ENCODE results near the gene SLC2A4RG.
"Not testable (repeated sequence)": the region's sequence is repeated elsewhere in the genome, so short reads cannot be mapped to it uniquely, and the experiment has no call there.

SLC2A4RG gene

GRCh38 chr20:63775096-63775978, 35.8 kb downstream of the SLC2A4RG start:
- no peak for DNase-seq (ENCODE audit: low read depth in 2 of 2)

- not testable (repeated sequence) for DNase-seq (ENCODE audit: low read depth in 2 of 2)
Observed at GRCh38 chr20:63776875-63777274, 37.3 kb downstream of the SLC2A4RG start.

- no peak for DNase-seq (ENCODE audit: low read depth in 2 of 2)
Observed at GRCh38 chr20:63777614-63778013, 38.0 kb downstream of the SLC2A4RG start.

- no peak for DNase-seq (ENCODE audit: low read depth in 2 of 2)
Observed at GRCh38 chr20:63778034-63778752, 38.6 kb downstream of the SLC2A4RG start.

- no peak for DNase-seq (ENCODE audit: low read depth in 2 of 2)
Observed at GRCh38 chr20:63778857-63779256, 39.3 kb downstream of the SLC2A4RG start.

GRCh38 chr20:63781181-63781580, 41.6 kb downstream of the SLC2A4RG start:
- DNase-seq (ENCODE audit: low read depth in 2 of 2) = no peak

GRCh38 chr20:63782051-63782471, 42.5 kb downstream of the SLC2A4RG start:
- peak in 1 of 2 donors; percentile 34 for DNase-seq (ENCODE audit: low read depth in 2 of 2)

GRCh38 chr20:63782521-63782971, 43.0 kb downstream of the SLC2A4RG start:
- DNase-seq (ENCODE audit: low read depth in 2 of 2) = no peak

GRCh38 chr20:63783970-63784369, 44.4 kb downstream of the SLC2A4RG start:
- no peak for DNase-seq (ENCODE audit: low read depth in 2 of 2)

- no peak for DNase-seq (ENCODE audit: low read depth in 2 of 2)
Observed at GRCh38 chr20:63785691-63786131, 46.1 kb downstream of the SLC2A4RG start.

GRCh38 chr20:63787302-63787701, 47.7 kb downstream of the SLC2A4RG start:
- DNase-seq (ENCODE audit: low read depth in 2 of 2) = no peak

- DNase-seq (ENCODE audit: low read depth in 2 of 2) = no peak
Observed at GRCh38 chr20:63787749-63788148, 48.2 kb downstream of the SLC2A4RG start.

- DNase-seq (ENCODE audit: low read depth in 2 of 2) = no peak
Observed at GRCh38 chr20:63789836-63790571, 50.4 kb downstream of the SLC2A4RG start.

- DNase-seq (ENCODE audit: low read depth in 2 of 2) = no peak
Observed at GRCh38 chr20:63790572-63791168, 51.1 kb downstream of the SLC2A4RG start.

GRCh38 chr20:63791497-63792156, 52.1 kb downstream of the SLC2A4RG start:
- no peak for DNase-seq (ENCODE audit: low read depth in 2 of 2)

GRCh38 chr20:63792866-63793265, 53.3 kb downstream of the SLC2A4RG start:
- no peak for DNase-seq (ENCODE audit: low read depth in 2 of 2)
